Neuronal stem cell (in vitro differentiated cells): Measurements from ENCODE around the gene ST6GALNAC6.

ENCODE experiments used
- DNase-seq: peaks from one replicate; pipeline ENCODE4 v3.0.0-alpha.2; 2013; ENCODE audit warnings: low spot score
- H2AFZ ChIP-seq: one replicate; pipeline ENCODE4 v1.6.1; 2013; ENCODE audit warnings: mild to moderate bottlenecking, low read length, inconsistent platforms
- H2AK5ac ChIP-seq: 2 replicates; pipeline ENCODE4 v1.6.1; 2013; ENCODE audit warnings: low read depth, mild to moderate bottlenecking, inconsistent platforms, low read length, moderate library complexity, mixed read lengths
- H2BK120ac ChIP-seq: 2 replicates; pipeline ENCODE4 v1.6.1; 2013; ENCODE audit warnings: low read depth, mild to moderate bottlenecking, inconsistent platforms, low read length, moderate library complexity, mixed read lengths
- H2BK12ac ChIP-seq: one replicate; pipeline ENCODE4 v1.6.1; 2013; ENCODE audit warnings: low read length, inconsistent platforms
- H2BK15ac ChIP-seq: 2 replicates; pipeline ENCODE4 v1.6.1; 2013; ENCODE audit warnings: mild to moderate bottlenecking, low read length, inconsistent platforms, mixed read lengths
- H2BK5ac ChIP-seq: one replicate; pipeline ENCODE4 v1.6.1; 2013; ENCODE audit warnings: inconsistent platforms, mild to moderate bottlenecking, low read length, moderate library complexity
- H3K14ac ChIP-seq: one replicate; pipeline ENCODE4 v1.6.1; 2013; ENCODE audit warnings: low read length, inconsistent platforms
- H3K18ac ChIP-seq: 2 replicates; pipeline ENCODE4 v1.6.1; 2013; ENCODE audit warnings: low read length, inconsistent platforms
- H3K23ac ChIP-seq: 2 replicates; pipeline ENCODE4 v1.6.1; 2013; ENCODE audit warnings: low read depth, mild to moderate bottlenecking, mixed read lengths, low read length, inconsistent platforms; ENCODE audit not compliant: poor library complexity
- H3K27ac ChIP-seq: replicated peaks from 3 replicates; pipeline ENCODE4 v1.5.1; 2013; ENCODE audit warnings: low read length, inconsistent platforms
- H3K27me3 ChIP-seq, 3 experiments: 2 replicates each; pipeline ENCODE4 v1.6.1; 2013; ENCODE audit warnings: low read length in 3 of 3, mild to moderate bottlenecking in 2 of 3, inconsistent platforms in 1 of 3, low read depth in 1 of 3, mixed read lengths in 1 of 3, moderate library complexity in 1 of 3; ENCODE audit not compliant: control insufficient read depth in 3 of 3, insufficient read depth in 3 of 3
- H3K36me3 ChIP-seq, 2 donors: replicated peaks in 1 of 2; 2 replicates each; pipeline ENCODE4 v1.6.1; 2013; ENCODE audit warnings: low read length in 2 of 2; ENCODE audit not compliant: control insufficient read depth in 2 of 2, insufficient read depth in 2 of 2
- H3K4ac ChIP-seq: 2 replicates; pipeline ENCODE4 v1.6.1; 2013; ENCODE audit warnings: inconsistent platforms, mild to moderate bottlenecking, low read length, moderate library complexity
- H3K4me1 ChIP-seq, 2 donors: 1 replicate in 1 of 2; 2 replicates in 1 of 2; pipeline ENCODE4 v1.6.1; 2013; ENCODE audit warnings: low read length in 2 of 2, low read depth in 1 of 2; ENCODE audit not compliant: control insufficient read depth in 2 of 2, insufficient read depth in 1 of 2
- H3K4me2 ChIP-seq: one replicate; pipeline ENCODE4 v1.6.1; 2013; ENCODE audit warnings: mild to moderate bottlenecking, low read length, inconsistent platforms; ENCODE audit not compliant: insufficient read depth, poor library complexity, severe bottlenecking
- H3K4me3 ChIP-seq, 2 donors: 2 replicates each; pipeline ENCODE4 v1.5.1; 2013; ENCODE audit warnings: low read length in 2 of 2, mild to moderate bottlenecking in 2 of 2, inconsistent platforms in 1 of 2, moderate library complexity in 1 of 2
- H3K79me1 ChIP-seq: one replicate; pipeline ENCODE4 v1.6.1; 2013; ENCODE audit warnings: low read depth, mild to moderate bottlenecking, inconsistent platforms, low read length, moderate library complexity
- H3K9ac ChIP-seq: one replicate; pipeline ENCODE4 v1.6.1; 2013; ENCODE audit warnings: mild to moderate bottlenecking, low read depth, low read length, inconsistent platforms; ENCODE audit not compliant: poor library complexity
- H3K9me3 ChIP-seq, 2 donors: replicated peaks in 1 of 2; 2 replicates each; pipeline versions ENCODE3 to v1.6.1; 2013; ENCODE audit warnings: low read length in 2 of 2, mild to moderate bottlenecking in 2 of 2, inconsistent platforms in 1 of 2, low read depth in 1 of 2, mixed read lengths in 1 of 2, moderate library complexity in 1 of 2; ENCODE audit not compliant: control insufficient read depth in 2 of 2, insufficient read depth in 1 of 2
- H4K8ac ChIP-seq: one replicate; pipeline ENCODE4 v1.6.1; 2013; ENCODE audit warnings: low read depth, mild to moderate bottlenecking, inconsistent platforms, low read length, moderate library complexity
- H4K91ac ChIP-seq: one replicate; pipeline ENCODE4 v1.6.1; 2013; ENCODE audit warnings: low read length, low read depth, mild to moderate bottlenecking, inconsistent platforms; ENCODE audit not compliant: poor library complexity
- WGBS, 2 donors: extraction: QIAGEN DNeasy Blood & Tissue Kit; methylation state at CpG; one replicate each; pipeline ENCODE4 v1.1.7; 2013; ENCODE audit warnings: missing lambda C conversion rate in 2 of 2, mixed read lengths in 1 of 2; ENCODE audit not compliant: insufficient read length in 2 of 2, insufficient replicate concordance in 1 of 2; ENCODE audit errors: extremely low coverage in 2 of 2; 5-methylcytosine and 5-hydroxymethylcytosine counted together

Gene ST6GALNAC6

GRCh38 chr9:127874301-127875221 lies 24.8 kb downstream of the ST6GALNAC6 start:
- Histone ChIP-seq H3K23ac (peak overlapping the region; percentile 83), H2BK5ac (peak overlapping the region; percentile 35), H3K9me3 (peaks cover 0 to 2% of the 10 kb centered on the region in 2 donors), H3K36me3 (no peaks in the 10 kb centered on the region), H2BK12ac (no peak overlapping the region), H2BK15ac (no peak overlapping the region), H3K4ac (no peak overlapping the region), H2BK120ac (no peak overlapping the region), H3K9ac (no peak overlapping the region), H2AFZ (no peak overlapping the region), H4K8ac (no peak overlapping the region), H3K4me2 (no peak overlapping the region), H3K27ac (no peak overlapping the region), H3K27me3 (no peaks in the 10 kb centered on the region), H3K14ac (no peak overlapping the region), H4K91ac (no peak overlapping the region), H3K18ac (no peak overlapping the region), H3K4me3 (no peak overlapping the region), H3K4me1 (peaks cover 15 to 50% of the 10 kb centered on the region in 2 donors), H3K79me1 (peaks cover 5% of the 10 kb centered on the region), H2AK5ac (peak overlapping the region; percentile 82)
- no peak for DNase-seq
- no CpG with 5 or more reads among the region's 19 CpGs for WGBS, 2 donors

GRCh38 chr9:127873886-127874285 lies 25.5 kb downstream of the ST6GALNAC6 start:
- Histone ChIP-seq H2BK120ac (no peak overlapping the region), H3K4ac (no peak overlapping the region), H3K18ac (no peak overlapping the region), H3K14ac (no peak overlapping the region), H2BK12ac (no peak overlapping the region), H3K4me3 (no peak overlapping the region), H3K4me1 (peaks cover 15 to 52% of the 10 kb centered on the region in 2 donors), H3K79me1 (peaks cover 5% of the 10 kb centered on the region), H2AFZ (no peak overlapping the region), H3K9ac (no peak overlapping the region), H3K23ac (no peak overlapping the region), H3K9me3 (peaks cover 0 to 2% of the 10 kb centered on the region in 2 donors), H3K27ac (no peak overlapping the region), H3K27me3 (no peaks in the 10 kb centered on the region), H4K8ac (no peak overlapping the region), H2AK5ac (peak overlapping the region; percentile 45), H2BK15ac (no peak overlapping the region), H3K4me2 (no peak overlapping the region), H2BK5ac (no peak overlapping the region), H4K91ac (no peak overlapping the region), H3K36me3 (no peaks in the 10 kb centered on the region)
- no CpG with 5 or more reads among the region's 10 CpGs for WGBS, 2 donors
- DNase-seq: no peak

GRCh38 chr9:127873223-127873691 lies 26.1 kb downstream of the ST6GALNAC6 start:
- no peak overlapping the region for H3K4me3 ChIP-seq
- H3K36me3 ChIP-seq: no peaks in the 10 kb centered on the region
- H2BK5ac ChIP-seq: no peak overlapping the region
- H3K27ac ChIP-seq: no peak overlapping the region
- peaks cover 14 to 52% of the 10 kb centered on the region in 2 donors for H3K4me1 ChIP-seq
- no peak for DNase-seq
- no peak overlapping the region for H2BK120ac ChIP-seq
- no peak overlapping the region for H2BK12ac ChIP-seq
- peak overlapping the region; percentile 13 for H3K18ac ChIP-seq
- H2BK15ac ChIP-seq: no peak overlapping the region
- H3K79me1 ChIP-seq: peaks cover 5% of the 10 kb centered on the region
- H3K14ac ChIP-seq: no peak overlapping the region
- no CpG with 5 or more reads among the region's 19 CpGs for WGBS, 2 donors
- peaks cover 0 to 2% of the 10 kb centered on the region in 2 donors for H3K9me3 ChIP-seq
- no peak overlapping the region for H3K4ac ChIP-seq
- peak overlapping the region; percentile 23 for H4K8ac ChIP-seq
- H3K4me2 ChIP-seq: no peak overlapping the region
- no peak overlapping the region for H3K9ac ChIP-seq
- H4K91ac ChIP-seq: no peak overlapping the region
- peak overlapping the region; percentile 45 for H2AK5ac ChIP-seq
- peak overlapping the region; percentile 69 for H2AFZ ChIP-seq
- peak overlapping the region; percentile 61 for H3K23ac ChIP-seq
- H3K27me3 ChIP-seq: no peaks in the 10 kb centered on the region
